Heart right ventricle (tissue), 16 donors: ENCODE data around the gene PIGC. TPM values are rescaled to one million over a fixed set of nuclear protein-coding genes. Genes with fewer than 3 reads are reported as not detected.

Experiments used
- ATAC-seq, 8 donors: fragments of 200-7000 bp; cut with Tn5 transposase; one replicate each; pipeline ENCODE4 v1.9.1; 2020; ENCODE audit warnings: mild to moderate bottlenecking in 8 of 8, moderate library complexity in 8 of 8, moderate number of reproducible peaks in 1 of 8
- DNase-seq, 2 donors: peaks; one replicate each; pipeline ENCODE4 v3.0.0-alpha.2; 2020
- H3K27ac ChIP-seq, 10 donors: fragments of 200-600 bp; sonication (generic) in 2 of 10; one replicate each; pipeline versions ENCODE4 v1.5.0 to v1.8.0; 2020 to 2022; ENCODE audit warnings: mild to moderate bottlenecking in 3 of 10
- H3K27me3 ChIP-seq, 7 donors: fragments of 200-600 bp; one replicate each; pipeline ENCODE4 v1.8.0; 2021 to 2022; ENCODE audit warnings: mild to moderate bottlenecking in 2 of 7
- H3K36me3 ChIP-seq, 9 donors: fragments of 200-600 bp; sonication (generic) in 1 of 9; one replicate each; pipeline versions ENCODE4 v1.5.0 to v1.8.0; 2020 to 2022; ENCODE audit warnings: mild to moderate bottlenecking in 2 of 9
- H3K4me1 ChIP-seq, 9 donors: fragments of 200-600 bp; sonication (generic) in 1 of 9; one replicate each; pipeline versions ENCODE4 v1.5.0 to v1.8.0; 2020 to 2022; ENCODE audit warnings: mild to moderate bottlenecking in 4 of 9
- H3K4me3 ChIP-seq, 10 donors: fragments of 200-600 bp; sonication (generic) in 2 of 10; one replicate each; pipeline versions ENCODE4 v1.5.0 to v1.8.0; 2020 to 2022; ENCODE audit warnings: mild to moderate bottlenecking in 7 of 10, moderate library complexity in 2 of 10
- H3K9me3 ChIP-seq, 11 donors: fragments of 200-600 bp in 10 of 11; sonication (generic) in 2 of 11; one replicate each; pipeline versions ENCODE4 v1.5.0 to v1.8.0; 2013 to 2022; ENCODE audit warnings: mild to moderate bottlenecking in 2 of 11, control low read depth in 1 of 11, moderate library complexity in 1 of 11
- WGBS, 2 donors: extraction: QIAGEN DNeasy Blood & Tissue Kit; methylation state at CpG; one replicate each; pipeline ENCODE4 v1.1.7; 2013; ENCODE audit warnings: inconsistent platforms in 1 of 2; 5-methylcytosine and 5-hydroxymethylcytosine counted together
- intact Hi-C, 10 donors: fragments of 100-400 bp; cut with DNase I; formaldehyde crosslinking; loops; one replicate each; pipeline versions ENCODE4 v1.11.1 to v1.14.2; 2022
- polyA plus RNA-seq, 2 donors: library from polyadenylated mRNA; stranded (reverse); fragments of 200-250 nt; gene quantifications; one replicate each; pipeline ENCODE4 v1.2.3, GENCODE V29; 2013
- total RNA-seq, 10 donors: library from RNA; stranded (reverse); fragmentation: NEBNext Ultra II Directional in 3 of 10; extraction: Animal tissue kit (Norgen Biotek cat#: 25700) in 3 of 10; gene quantifications; one replicate each; pipeline versions ENCODE4 v1.2.1 to v1.2.4, GENCODE V29; 2021 to 2023
- TF ChIP-seq, protein P1 (sequence below), 9 donors: fragments of 200-600 bp; sonication (generic) in 2 of 9; IDR thresholded peaks; one replicate each; pipeline versions ENCODE4 v1.5.0 to v1.8.0; 2021 to 2022; ENCODE audit warnings: antibody characterized with exemption in 9 of 9, mild to moderate bottlenecking in 5 of 9, moderate library complexity in 1 of 9
- donor health status: Arrhythmogenic right ventricular cardiomyopathy.
- donor health status: ischemic (EF 13 %, LVEDD 7.1; RV severe dilation, severe dysfunction).
- donor health status: healthy with polysubstance abuse.
- donor health status: DM: no; HTN: yes; CAD: no.
- donor health status: DM: no; HTN: no; CAD: no.
- donor health status: ischemic (EF 25% LVEDD 6.9; RV normal size, moderate dysfunction).
- donor health status: ischemic (EF 25% LVEDD 5.7; RV mildly dilated, moderate dysfunction).
- donor health status: healthy.
- donor health status: DM: yes; HTN: yes; CAD: no.
- donor health status: Ischemic cardiomyopathy.
- donor health status: ischemic (EF 35%, LVEDD 5.7; RV mildly dilated, moderate dysfunction).
- donor health status: nonischemic (EF 11% LVEDD 7.7; RV severe dilation, severe dysfunction).
- donor health status: DM: yes; HTN: yes; CAD: no.
- donor health status: PGD.
- donor health status: ischemic (EF 29% LVEDD 5.4; RV normal size, mild dysfunction).
- donor health status: nonischemic (EF 23%, LVEDD 6.1; RV moderate dilation, normal function).

The PIGC gene
- total and polyA plus RNA-seq, 12 donors, result 9.3 to 21.2 (median 13.9) TPM

DNA sequence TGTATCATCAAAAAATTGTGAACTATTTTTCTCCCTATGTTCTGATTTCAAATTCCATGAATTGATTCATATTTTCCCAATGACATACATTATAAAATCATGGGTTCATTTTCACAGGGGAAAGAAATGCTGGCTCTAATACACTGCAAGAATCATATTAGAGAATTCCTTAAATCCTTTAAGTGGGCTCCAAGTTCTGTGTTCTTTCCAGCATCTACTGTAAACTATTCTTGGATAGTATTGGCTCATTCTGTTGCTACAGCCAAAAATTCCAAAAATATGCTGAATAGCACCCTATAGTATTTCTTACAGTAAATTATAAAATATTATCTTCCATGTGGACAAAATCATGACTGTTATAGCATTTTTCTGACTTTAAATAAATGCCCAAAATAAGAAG, 42.4 kb downstream of the PIGC start:
- DNase-seq (no peak), ATAC-seq (no peak)
- peaks cover 0 to 42% (median 32%) of the 10 kb centered on the region in 9 donors for H3K4me1 ChIP-seq
- intact Hi-C loops, result loop anchor here in 6 of 10 donors (2.0 to 10.0 kb wide), 7 partner anchors 311 to 399 kb away; no protein-coding TSS in a partner anchor
- peak overlapping the region in 1 of 10 donors; percentile 68 for H3K27ac ChIP-seq
- no peaks in the 10 kb centered on the region for H3K9me3 ChIP-seq
- TF ChIP-seq, protein P1, sequence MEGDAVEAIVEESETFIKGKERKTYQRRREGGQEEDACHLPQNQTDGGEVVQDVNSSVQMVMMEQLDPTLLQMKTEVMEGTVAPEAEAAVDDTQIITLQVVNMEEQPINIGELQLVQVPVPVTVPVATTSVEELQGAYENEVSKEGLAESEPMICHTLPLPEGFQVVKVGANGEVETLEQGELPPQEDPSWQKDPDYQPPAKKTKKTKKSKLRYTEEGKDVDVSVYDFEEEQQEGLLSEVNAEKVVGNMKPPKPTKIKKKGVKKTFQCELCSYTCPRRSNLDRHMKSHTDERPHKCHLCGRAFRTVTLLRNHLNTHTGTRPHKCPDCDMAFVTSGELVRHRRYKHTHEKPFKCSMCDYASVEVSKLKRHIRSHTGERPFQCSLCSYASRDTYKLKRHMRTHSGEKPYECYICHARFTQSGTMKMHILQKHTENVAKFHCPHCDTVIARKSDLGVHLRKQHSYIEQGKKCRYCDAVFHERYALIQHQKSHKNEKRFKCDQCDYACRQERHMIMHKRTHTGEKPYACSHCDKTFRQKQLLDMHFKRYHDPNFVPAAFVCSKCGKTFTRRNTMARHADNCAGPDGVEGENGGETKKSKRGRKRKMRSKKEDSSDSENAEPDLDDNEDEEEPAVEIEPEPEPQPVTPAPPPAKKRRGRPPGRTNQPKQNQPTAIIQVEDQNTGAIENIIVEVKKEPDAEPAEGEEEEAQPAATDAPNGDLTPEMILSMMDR (IDR thresholded peaks at IDR 0.05), result no peak
- no peaks in the 10 kb centered on the region for H3K27me3 ChIP-seq
- H3K4me3 ChIP-seq, result no peak overlapping the region
- H3K36me3 ChIP-seq, result no peaks in the 10 kb centered on the region

DNA sequence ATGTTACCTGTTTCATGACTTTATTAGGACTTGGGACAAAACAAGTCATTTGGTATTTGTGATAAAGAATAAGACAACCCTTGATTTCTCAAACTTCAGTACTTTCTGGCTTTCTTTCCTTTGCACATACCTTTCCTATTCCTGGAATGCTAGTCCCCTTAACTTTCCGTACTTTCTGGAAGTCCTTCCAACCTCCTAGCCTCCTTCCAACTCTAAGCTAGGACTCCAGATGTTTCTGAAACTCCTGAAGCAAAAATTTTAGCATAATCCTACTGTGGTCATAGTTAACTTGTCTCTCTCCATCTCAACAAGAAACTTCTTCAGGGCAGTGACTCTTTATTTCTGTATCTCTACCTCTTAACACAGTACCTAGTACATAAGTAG, 43.2 kb downstream of the PIGC start:
- Histone ChIP-seq H3K27ac (peak overlapping the region in 8 of 10 donors; percentile 16 to 78 (median 53)), H3K4me1 (peaks cover 0 to 42% (median 32%) of the 10 kb centered on the region in 9 donors), H3K36me3 (no peaks in the 10 kb centered on the region), H3K27me3 (no peaks in the 10 kb centered on the region), H3K4me3 (no peak overlapping the region), H3K9me3 (no peaks in the 10 kb centered on the region)
- ATAC-seq, result no peak
- DNase-seq, result no peak
- TF ChIP-seq, protein P1 (IDR thresholded peaks at IDR 0.05), result no peak
- intact Hi-C loops, result loop anchor here in 6 of 10 donors (2.0 to 10.0 kb wide), 7 partner anchors 310 to 398 kb away; no protein-coding TSS in a partner anchor
- 50% methylated on average over 1 of the region's 1 CpG for WGBS, 2 donors

DNA sequence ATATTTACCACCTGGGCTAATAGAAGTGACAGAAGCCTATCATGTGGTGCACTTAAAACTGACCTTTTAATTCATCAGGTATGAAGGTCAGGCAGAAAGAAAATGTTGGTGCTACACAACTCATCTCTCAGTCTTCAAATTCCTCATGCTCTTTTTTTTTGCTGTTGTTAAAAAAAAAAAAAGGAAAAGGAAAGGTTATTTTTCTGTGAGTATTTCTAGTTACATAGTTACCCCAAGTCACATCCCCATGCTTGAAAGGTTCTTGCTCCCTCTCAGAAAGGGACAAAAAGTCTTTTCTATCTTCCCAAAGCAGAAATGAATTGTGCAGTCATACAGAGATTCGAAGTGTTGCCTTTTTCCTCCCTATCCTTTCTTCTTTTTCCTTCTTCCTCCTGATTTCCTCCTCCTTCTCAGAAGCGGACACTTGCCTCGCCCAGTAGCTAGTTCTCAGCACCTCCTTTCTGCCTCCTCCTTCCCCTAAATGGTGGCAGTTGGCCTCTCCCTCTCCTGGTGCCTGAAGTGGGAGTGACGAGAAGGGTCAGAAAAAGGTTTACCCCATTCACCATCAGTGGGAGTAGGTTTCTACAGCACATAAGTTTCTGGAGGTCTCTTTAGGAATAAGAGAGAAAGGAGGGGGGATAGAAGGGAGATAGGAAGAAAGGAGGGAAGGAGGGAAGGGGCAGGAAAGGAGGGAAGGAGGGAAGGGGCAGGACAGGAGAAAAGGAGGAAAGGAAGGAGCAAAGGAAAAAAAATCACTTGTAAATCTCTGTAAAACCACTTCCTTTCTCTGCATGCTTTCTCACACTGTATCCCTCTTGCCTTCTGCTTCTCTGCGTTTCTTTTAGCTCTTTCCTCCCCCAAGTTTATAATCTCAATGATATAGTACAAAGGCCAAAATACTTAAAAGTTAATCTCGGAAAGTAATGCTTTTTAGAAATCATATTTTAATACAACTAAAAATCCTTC, 43.8 kb downstream of the PIGC start:
- H3K4me1 ChIP-seq, result peaks cover 0 to 42% (median 32%) of the 10 kb centered on the region in 9 donors
- H3K9me3 ChIP-seq, result no peaks in the 10 kb centered on the region
- DNase-seq, result no peak
- H3K4me3 ChIP-seq, result peak overlapping the region in 1 of 10 donors; percentile 12
- intact Hi-C loops, result loop anchor here in 9 of 10 donors (1.0 to 10.0 kb wide), 16 partner anchors 43 to 398 kb away; no protein-coding TSS in a partner anchor
- ATAC-seq, result peak in 2 of 8 donors; percentile 15 to 26
- no peaks in the 10 kb centered on the region for H3K27me3 ChIP-seq
- 68% methylated on average over 6 of the region's 6 CpGs for WGBS, 2 donors
- peak overlapping the region in 9 of 10 donors; percentile 16 to 78 (median 45) for H3K27ac ChIP-seq
- TF ChIP-seq, protein P1 (IDR thresholded peaks at IDR 0.05), result peak in 1 of 9 donors; percentile 7
- no peaks in the 10 kb centered on the region for H3K36me3 ChIP-seq

DNA sequence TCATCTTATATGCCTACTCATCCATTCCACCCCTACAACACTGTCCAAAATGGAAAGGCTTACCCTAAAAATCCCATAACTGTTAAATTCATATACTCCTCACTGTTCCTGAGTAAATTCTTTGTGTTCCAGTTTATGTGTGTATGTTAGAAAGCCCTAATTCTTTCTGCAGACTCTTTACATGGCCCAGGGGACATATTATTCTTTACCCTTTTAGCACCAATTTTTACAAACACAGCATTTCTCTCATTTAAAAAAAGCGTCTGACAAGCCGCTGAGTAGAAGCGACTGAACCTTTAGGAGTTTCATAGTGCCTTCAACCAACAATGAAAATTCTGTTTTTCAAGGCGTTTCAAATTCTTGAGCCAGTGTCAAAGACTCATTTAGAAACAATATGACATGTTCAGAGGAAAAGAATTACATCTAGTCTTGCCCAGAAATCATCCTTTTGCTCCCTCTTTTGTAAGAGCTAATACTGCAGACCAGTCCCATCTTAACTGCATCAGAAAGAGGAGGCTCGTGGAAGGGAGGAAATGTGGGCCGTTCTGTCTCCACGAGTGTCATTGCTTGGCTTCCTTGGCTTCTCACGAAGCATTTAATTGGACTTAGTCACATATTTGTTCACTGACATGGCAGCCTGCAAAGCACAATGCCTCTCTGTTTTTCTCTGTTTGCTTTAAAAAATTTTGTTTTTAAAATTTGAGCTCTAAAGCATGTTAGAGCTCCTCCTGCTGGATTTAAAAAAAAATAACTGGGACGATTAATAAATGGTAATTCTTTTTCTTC, 44.7 kb downstream of the PIGC start:
- TF ChIP-seq, protein P1 (IDR thresholded peaks at IDR 0.05), result peak; percentile 53 to 80 (median 65)
- DNase-seq, result peak in 1 of 2 donors; percentile 54
- intact Hi-C loops, result loop anchor here in 8 of 10 donors (1.0 to 10.0 kb wide), 10 partner anchors 42 to 309 kb away; no protein-coding TSS in a partner anchor
- ATAC-seq, result peak; percentile 80 to 92 (median 86)
- H3K27ac ChIP-seq, result peak overlapping the region; percentile 3 to 78 (median 58)
- H3K4me3 ChIP-seq, result peak overlapping the region in 3 of 10 donors; percentile 8 to 22 (median 12)
- H3K9me3 ChIP-seq, result no peaks in the 10 kb centered on the region
- 38 to 47% methylated on average over 9 of the region's 9 CpGs for WGBS, 2 donors
- H3K36me3 ChIP-seq, result no peaks in the 10 kb centered on the region
- H3K27me3 ChIP-seq, result no peaks in the 10 kb centered on the region
- H3K4me1 ChIP-seq, result peaks cover 0 to 51% (median 40%) of the 10 kb centered on the region in 9 donors
